ENCODE results near the gene CLEC3B. TPM values are rescaled to one million over a fixed set of nuclear protein-coding genes. Genes with fewer than 3 reads are reported as not detected.

CLEC3B gene
- total and polyA plus RNA-seq, 10 of the 15 experiments (the other 5 are each of a cell fraction or from before 2014, with no cell fraction given), result 0.23 TPM; not detected in 9

DNA sequence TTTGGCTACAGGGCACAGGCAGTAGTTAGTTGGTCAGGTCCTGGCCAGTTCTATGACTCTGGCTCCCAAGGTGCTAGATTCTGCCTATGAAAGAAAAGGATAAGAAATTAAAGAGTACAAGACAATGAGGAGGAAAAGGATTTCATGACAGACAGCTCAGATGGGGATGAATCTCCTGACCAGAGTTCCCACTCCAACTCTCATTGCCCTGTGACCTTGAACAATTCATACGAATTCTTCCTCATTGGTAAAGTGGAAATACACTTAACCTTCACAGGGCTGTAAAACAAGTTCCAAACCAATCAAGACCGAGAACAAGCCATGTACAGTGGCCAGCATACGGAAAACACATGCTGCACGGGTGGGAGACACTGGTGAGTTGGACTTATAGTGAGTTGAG lies 23.7 kb downstream of the CLEC3B start:
- no peak overlapping the region for H3K4me3 ChIP-seq
- no peak for DNase-seq (ENCODE audit: low read depth, low spot score)
- H3K9me3 ChIP-seq (replicated peaks; ENCODE audit: control insufficient read depth, insufficient read depth, low read length), result no peaks in the 10 kb centered on the region
- H3K36me3 ChIP-seq (ENCODE audit: control insufficient read depth in 2 of 2, insufficient read depth in 2 of 2, low read length in 1 of 2), result no peaks in the 10 kb centered on the region
- ChIA-PET CTCF (interaction anchor here (1.2 to 16.5 kb wide), 3 partner anchors 8 to 158 kb away, joined by 3 to 416 read pairs (median 282); no protein-coding TSS in a partner anchor), SMC1A (ENCODE audit: uncharacterized antibody, unreplicated experiment) (interaction anchor here (0.6 to 2.2 kb wide), 5 partner anchors 9 to 166 kb away, joined by 3 to 12 read pairs (median 3); no protein-coding TSS in a partner anchor), POLR2A (no interaction called here), RAD21 (ENCODE audit: unreplicated experiment) (interaction anchor here (1.4 kb wide), 1 partner anchor 9 kb away, joined by 5 read pairs; no protein-coding TSS in a partner anchor)
- in situ Hi-C loops (cut with MboI) (no loop called here), intact Hi-C loops (cut with micrococcal nuclease; ENCODE audit: unreplicated experiment) (no loop called here)
- H3K4me1 ChIP-seq (ENCODE audit: control insufficient read depth, insufficient read depth, low read length), result no peaks in the 10 kb centered on the region
- no peak overlapping the region for H3K27ac ChIP-seq (ENCODE audit: control insufficient read depth, insufficient read depth)
- H3K79me2 ChIP-seq (ENCODE audit: control insufficient read depth, insufficient read depth, low read length), result no peaks in the 10 kb centered on the region
- 1% methylated on average over 4 of the region's 4 CpGs for WGBS (ENCODE audit: insufficient coverage, insufficient replicate concordance, low lambda C conversion rate, missing lambda C conversion rate)
- H3K9ac ChIP-seq (ENCODE audit: control insufficient read depth, insufficient read depth, low read length), result no peak overlapping the region
- no peaks in the 10 kb centered on the region for H4K20me1 ChIP-seq (ENCODE audit: control insufficient read depth, insufficient read depth)
- H3K4me2 ChIP-seq (ENCODE audit: control insufficient read depth, insufficient read depth), result no peak overlapping the region
- no peak for TF ChIP-seq CHD1 (IDR thresholded peaks at IDR 0.05; ENCODE audit: low read depth, low read length)
- no peak for TF ChIP-seq RAD21 (IDR thresholded peaks at IDR 0.05; ENCODE audit: insufficient read depth, low read depth, low read length)
- ATAC-seq, result no peak
- FAIRE-seq, result no peak
- no TSS peak for BruUV-seq (replicated peaks)
- no peaks in the 10 kb centered on the region for H3K27me3 ChIP-seq (replicated peaks in 1 of 2; ENCODE audit: control insufficient read depth in 2 of 2, insufficient read depth in 2 of 2, low read length in 1 of 2)
- no peak overlapping the region for H2AFZ ChIP-seq (ENCODE audit: control insufficient read depth, low read depth, low read length)

- no peak for DNase-seq (ENCODE audit: low read depth, low spot score)
- FAIRE-seq, result no peak
- ATAC-seq, result no peak
- Histone ChIP-seq H3K27ac (ENCODE audit: control insufficient read depth, insufficient read depth) (no peak overlapping the region), H3K9ac (ENCODE audit: control insufficient read depth, insufficient read depth, low read length) (no peak overlapping the region), H2AFZ (ENCODE audit: control insufficient read depth, low read depth, low read length) (no peak overlapping the region), H4K20me1 (ENCODE audit: control insufficient read depth, insufficient read depth) (no peaks in the 10 kb centered on the region), H3K79me2 (ENCODE audit: control insufficient read depth, insufficient read depth, low read length) (no peaks in the 10 kb centered on the region), H3K9me3 (replicated peaks; ENCODE audit: control insufficient read depth, insufficient read depth, low read length) (no peaks in the 10 kb centered on the region), H3K4me3 (no peak overlapping the region), H3K4me2 (ENCODE audit: control insufficient read depth, insufficient read depth) (no peak overlapping the region), H3K36me3 (ENCODE audit: control insufficient read depth in 2 of 2, insufficient read depth in 2 of 2, low read length in 1 of 2) (no peaks in the 10 kb centered on the region), H3K4me1 (ENCODE audit: control insufficient read depth, insufficient read depth, low read length) (no peaks in the 10 kb centered on the region), H3K27me3 (replicated peaks in 1 of 2; ENCODE audit: control insufficient read depth in 2 of 2, insufficient read depth in 2 of 2, low read length in 1 of 2) (no peaks in the 10 kb centered on the region)
- ChIA-PET POLR2A (no interaction called here), CTCF (interaction anchor here (0.6 to 12.6 kb wide), 3 partner anchors 10 to 1156 kb away, joined by 3 to 282 read pairs (median 5); no protein-coding TSS in a partner anchor), SMC1A (ENCODE audit: uncharacterized antibody, unreplicated experiment) (interaction anchor here (1.0 to 2.2 kb wide), 4 partner anchors 9 to 158 kb away, joined by 3 to 12 read pairs (median 4); no protein-coding TSS in a partner anchor), RAD21 (ENCODE audit: unreplicated experiment) (interaction anchor here (1.4 kb wide), 1 partner anchor 9 kb away, joined by 4 read pairs; no protein-coding TSS in a partner anchor)
- in situ Hi-C loops (cut with MboI), result no loop called here
- intact Hi-C loops (cut with micrococcal nuclease; ENCODE audit: unreplicated experiment), result no loop called here
- 36% methylated on average over 6 of the region's 6 CpGs for WGBS (ENCODE audit: insufficient coverage, insufficient replicate concordance, low lambda C conversion rate, missing lambda C conversion rate)
- BruUV-seq (replicated peaks), result no TSS peak
- TF ChIP-seq JUNB (IDR thresholded peaks at IDR 0.05) (no peak), GABPA (IDR thresholded peaks at IDR 0.05; ENCODE audit: low read depth) (no peak), BMI1 (IDR thresholded peaks at IDR 0.05; ENCODE audit: borderline replicate concordance) (no peak), ZNF274 (IDR thresholded peaks at IDR 0.05; ENCODE audit: insufficient read depth, insufficient read length) (no peak), NR2F1 (conservative IDR thresholded peaks at IDR 0.05) (no peak), KLF5 (IDR thresholded peaks at IDR 0.05; ENCODE audit: partially characterized antibody) (no peak), TCF12 (IDR thresholded peaks at IDR 0.05; ENCODE audit: low read depth, low read length) (no peak), ZNF622 (IDR thresholded peaks at IDR 0.05) (no peak), NFIC (IDR thresholded peaks at IDR 0.05; ENCODE audit: low read depth, low read length) (no peak), ASH2L (IDR thresholded peaks at IDR 0.05; ENCODE audit: borderline replicate concordance, low read depth) (no peak), SPI1 (IDR thresholded peaks at IDR 0.05; ENCODE audit: borderline replicate concordance, insufficient read depth, low read depth, low read length) (no peak)
- TF ChIP-seq, protein P1, sequence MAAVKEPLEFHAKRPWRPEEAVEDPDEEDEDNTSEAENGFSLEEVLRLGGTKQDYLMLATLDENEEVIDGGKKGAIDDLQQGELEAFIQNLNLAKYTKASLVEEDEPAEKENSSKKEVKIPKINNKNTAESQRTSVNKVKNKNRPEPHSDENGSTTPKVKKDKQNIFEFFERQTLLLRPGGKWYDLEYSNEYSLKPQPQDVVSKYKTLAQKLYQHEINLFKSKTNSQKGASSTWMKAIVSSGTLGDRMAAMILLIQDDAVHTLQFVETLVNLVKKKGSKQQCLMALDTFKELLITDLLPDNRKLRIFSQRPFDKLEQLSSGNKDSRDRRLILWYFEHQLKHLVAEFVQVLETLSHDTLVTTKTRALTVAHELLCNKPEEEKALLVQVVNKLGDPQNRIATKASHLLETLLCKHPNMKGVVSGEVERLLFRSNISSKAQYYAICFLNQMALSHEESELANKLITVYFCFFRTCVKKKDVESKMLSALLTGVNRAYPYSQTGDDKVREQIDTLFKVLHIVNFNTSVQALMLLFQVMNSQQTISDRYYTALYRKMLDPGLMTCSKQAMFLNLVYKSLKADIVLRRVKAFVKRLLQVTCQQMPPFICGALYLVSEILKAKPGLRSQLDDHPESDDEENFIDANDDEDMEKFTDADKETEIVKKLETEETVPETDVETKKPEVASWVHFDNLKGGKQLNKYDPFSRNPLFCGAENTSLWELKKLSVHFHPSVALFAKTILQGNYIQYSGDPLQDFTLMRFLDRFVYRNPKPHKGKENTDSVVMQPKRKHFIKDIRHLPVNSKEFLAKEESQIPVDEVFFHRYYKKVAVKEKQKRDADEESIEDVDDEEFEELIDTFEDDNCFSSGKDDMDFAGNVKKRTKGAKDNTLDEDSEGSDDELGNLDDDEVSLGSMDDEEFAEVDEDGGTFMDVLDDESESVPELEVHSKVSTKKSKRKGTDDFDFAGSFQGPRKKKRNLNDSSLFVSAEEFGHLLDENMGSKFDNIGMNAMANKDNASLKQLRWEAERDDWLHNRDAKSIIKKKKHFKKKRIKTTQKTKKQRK (IDR thresholded peaks at IDR 0.05; ENCODE audit: low read depth, low read length), result no peak
Observed at GRCh38 chr3:45051685-45052084, 25.6 kb downstream of the CLEC3B start.
